ENCODE data around the gene ERBB4. TPM values are rescaled to one million over a fixed set of nuclear protein-coding genes. Genes with fewer than 3 reads are reported as not detected.

Gene ERBB4
- polyA plus RNA-seq, 1 of the 3 experiments (the other 2 are of a cell fraction): 0.05 TPM

GRCh38 chr2:211473116-211473515, 1065.5 kb downstream of the ERBB4 start:
- no peak for TF ChIP-seq MXI1 (IDR thresholded peaks at IDR 0.05; ENCODE audit: low read depth, low read length)
- no peak for TF ChIP-seq TAF1 (IDR thresholded peaks at IDR 0.05; ENCODE audit: borderline replicate concordance, low read depth, low read length)
- no peak for TF ChIP-seq SIN3A (IDR thresholded peaks at IDR 0.05; ENCODE audit: borderline replicate concordance, low read depth, low read length)
- no peak for TF ChIP-seq GATA2 (CRISPR knock-in tag; IDR thresholded peaks at IDR 0.05)
- TF ChIP-seq TEAD4 (IDR thresholded peaks at IDR 0.05; ENCODE audit: borderline replicate concordance, insufficient read depth): no peak
- no peak for TF ChIP-seq FOXM1 (IDR thresholded peaks at IDR 0.05; ENCODE audit: low read depth)
- TF ChIP-seq IRF3 (IDR thresholded peaks at IDR 0.05; ENCODE audit: low read depth, low read length): no peak
- TF ChIP-seq FOXJ3 (CRISPR knock-in tag; IDR thresholded peaks at IDR 0.05): no peak
- no peak for TF ChIP-seq RAD21 (IDR thresholded peaks at IDR 0.05; ENCODE audit: low read length)
- no peak for TF ChIP-seq NRF1 (IDR thresholded peaks at IDR 0.05; ENCODE audit: low read depth, low read length)
- TF ChIP-seq POLR2AphosphoS5 (IDR thresholded peaks at IDR 0.05; ENCODE audit: low read depth, low read length): no peak
- no peak for TF ChIP-seq JUND (IDR thresholded peaks at IDR 0.05)
- TF ChIP-seq RFX5 (IDR thresholded peaks at IDR 0.05; ENCODE audit: low read length): no peak
- TF ChIP-seq ELF1 (IDR thresholded peaks at IDR 0.05): no peak
- TF ChIP-seq FOSL2 (IDR thresholded peaks at IDR 0.05; ENCODE audit: borderline replicate concordance, low read depth): no peak
- ChIA-PET POLR2A (no interaction called here), CTCF (interaction anchor here (1.8 kb wide), 1 partner anchor 1094 kb away, joined by 4 read pairs; no protein-coding TSS in a partner anchor)
- H3K36me3 ChIP-seq (replicated peaks in 1 of 2; ENCODE audit: control insufficient read depth in 1 of 2, insufficient read depth in 2 of 2, low read length in 1 of 2): no peaks in the 10 kb centered on the region
- H3K9ac ChIP-seq: no peak overlapping the region
- no peaks in the 10 kb centered on the region for H3K9me3 ChIP-seq
- H3K27me3 ChIP-seq (ENCODE audit: insufficient read depth): no peaks in the 10 kb centered on the region
- H3K79me2 ChIP-seq (ENCODE audit: insufficient read depth): no peaks in the 10 kb centered on the region
- no peaks in the 10 kb centered on the region for H4K20me1 ChIP-seq (ENCODE audit: insufficient read depth)
- H3K9me2 ChIP-seq: no peaks in the 10 kb centered on the region
- H3K4me1 ChIP-seq (ENCODE audit: control insufficient read depth in 1 of 2, insufficient read depth in 2 of 2, low read depth in 1 of 2, low read length in 1 of 2): peaks cover 0 to 2% of the 10 kb centered on the region in 2 experiments; a peak in 1 of 4 replicates
- H2AFZ ChIP-seq (ENCODE audit: low read depth): no peak overlapping the region
- no peak overlapping the region for H3K27ac ChIP-seq (ENCODE audit: low read depth in 2 of 2, low read length in 1 of 2)
- H3K4me2 ChIP-seq: no peak overlapping the region
- no peak overlapping the region for H3K4me3 ChIP-seq (ENCODE audit: low read depth in 2 of 2, low read length in 1 of 2)
- no peak for DNase-seq
- no peaks in the 10 kb centered on the region for H3F3A ChIP-seq (replicated peaks; ENCODE audit: insufficient read depth)

GRCh38 chr2:211469664-211470059, 1068.9 kb downstream of the ERBB4 start:
- H3K36me3 ChIP-seq (replicated peaks in 1 of 2; ENCODE audit: control insufficient read depth in 1 of 2, insufficient read depth in 2 of 2, low read length in 1 of 2): no peaks in the 10 kb centered on the region
- CTCF ChIA-PET: no interaction called here
- DNase-seq: no peak
- no peak overlapping the region for H2AFZ ChIP-seq (ENCODE audit: low read depth)
- H3K9ac ChIP-seq: no peak overlapping the region
- no peak overlapping the region for H3K27ac ChIP-seq (ENCODE audit: low read depth in 2 of 2, low read length in 1 of 2)
- H4K20me1 ChIP-seq (ENCODE audit: insufficient read depth): no peaks in the 10 kb centered on the region
- TF ChIP-seq ZBTB33 (IDR thresholded peaks at IDR 0.05; ENCODE audit: borderline replicate concordance, low read depth): no peak
- no peak for TF ChIP-seq MXI1 (IDR thresholded peaks at IDR 0.05; ENCODE audit: low read depth, low read length)
- no peak for TF ChIP-seq FOXJ3 (CRISPR knock-in tag; IDR thresholded peaks at IDR 0.05)
- no peak for TF ChIP-seq RFX5 (IDR thresholded peaks at IDR 0.05; ENCODE audit: low read length)
- TF ChIP-seq IRF3 (IDR thresholded peaks at IDR 0.05; ENCODE audit: low read depth, low read length): no peak
- no peak for TF ChIP-seq ELF1 (IDR thresholded peaks at IDR 0.05)
- TF ChIP-seq PBX3 (IDR thresholded peaks at IDR 0.05): no peak
- no peak for TF ChIP-seq SIN3A (IDR thresholded peaks at IDR 0.05; ENCODE audit: borderline replicate concordance, low read depth, low read length)
- TF ChIP-seq TCF12 (IDR thresholded peaks at IDR 0.05): no peak
- TF ChIP-seq YY1 (IDR thresholded peaks at IDR 0.05; ENCODE audit: low read depth): no peak
- no peak for TF ChIP-seq TEAD4 (IDR thresholded peaks at IDR 0.05; ENCODE audit: borderline replicate concordance, insufficient read depth)
- TF ChIP-seq SMC3 (IDR thresholded peaks at IDR 0.05; ENCODE audit: low read depth, low read length): no peak
- no peak for TF ChIP-seq NRF1 (IDR thresholded peaks at IDR 0.05; ENCODE audit: low read depth, low read length)
- no peaks in the 10 kb centered on the region for H3K9me2 ChIP-seq
- H3K27me3 ChIP-seq (ENCODE audit: insufficient read depth): no peaks in the 10 kb centered on the region
- H3K79me2 ChIP-seq (ENCODE audit: insufficient read depth): no peaks in the 10 kb centered on the region
- peaks cover 0 to 2% of the 10 kb centered on the region in 2 experiments; a peak in 1 of 4 replicates for H3K4me1 ChIP-seq (ENCODE audit: control insufficient read depth in 1 of 2, insufficient read depth in 2 of 2, low read depth in 1 of 2, low read length in 1 of 2)
- POLR2A ChIA-PET: no interaction called here
- 73% methylated on average over 3 of the region's 3 CpGs for WGBS (ENCODE audit: low lambda C conversion rate)
- no peaks in the 10 kb centered on the region for H3F3A ChIP-seq (replicated peaks; ENCODE audit: insufficient read depth)
- no peak overlapping the region for H3K4me2 ChIP-seq
- H3K4me3 ChIP-seq (ENCODE audit: low read depth in 2 of 2, low read length in 1 of 2): no peak overlapping the region
- H3K9me3 ChIP-seq: no peaks in the 10 kb centered on the region

Measured in SK-N-SH (cell line).